CD4-positive, CD25-positive, alpha-beta regulatory T cell (primary cell): ENCODE data around the gene COA5. TPM values are rescaled to one million over a fixed set of nuclear protein-coding genes. Genes with fewer than 3 reads are reported as not detected.
A peak's percentile ranks its signal among the peaks of the same experiment; 100 is the strongest.

Experiments
- ATAC-seq, 2 donors: fragments of 150-1000 bp; cut with Tn5 transposase; one replicate each; pipeline ENCODE4 v1.10.0; 2021; ENCODE audit warnings: low read depth in 2 of 2, moderate number of reproducible peaks in 2 of 2, moderate library complexity in 1 of 2
- DNase-seq, 3 donors: peaks; one replicate each; pipeline versions ENCODE4 v3.0.0 to v3.0.0-alpha.2; 2012 to 2022; ENCODE audit warnings: mixed read lengths in 1 of 3
- H3K27ac ChIP-seq: one replicate; pipeline ENCODE4 v1.7.0; 2013; ENCODE audit warnings: mild to moderate bottlenecking, low read length; ENCODE audit not compliant: insufficient read depth, poor library complexity, severe bottlenecking
- H3K27me3 ChIP-seq: one replicate; pipeline ENCODE4 v1.7.0; 2013; ENCODE audit warnings: low read length; ENCODE audit not compliant: control insufficient read depth, insufficient read depth
- H3K36me3 ChIP-seq: one replicate; pipeline ENCODE4 v1.7.0; 2013; ENCODE audit warnings: mild to moderate bottlenecking, low read length, moderate library complexity; ENCODE audit not compliant: control insufficient read depth, insufficient read depth
- H3K4me1 ChIP-seq: 2 replicates; pipeline ENCODE4 v1.7.0; 2013; ENCODE audit warnings: mild to moderate bottlenecking, low read length; ENCODE audit not compliant: insufficient read depth, control insufficient read depth, poor library complexity, severe bottlenecking
- H3K4me3 ChIP-seq: one replicate; pipeline ENCODE4 v1.7.0; 2013; ENCODE audit warnings: low read depth, mild to moderate bottlenecking, low read length, moderate library complexity
- H3K9me3 ChIP-seq, 2 experiments: 1 replicate in 1 of 2; 2 replicates in 1 of 2; pipeline ENCODE4 v1.7.0; 2013; ENCODE audit warnings: low read length in 2 of 2, mild to moderate bottlenecking in 1 of 2, moderate library complexity in 1 of 2; ENCODE audit not compliant: control insufficient read depth in 2 of 2
- H3K27ac Mint-ChIP-seq, 3 donors: one replicate each; pipeline ENCODE4 v1.8.0; 2020 to 2022; ENCODE audit warnings: mild to moderate bottlenecking in 3 of 3, mixed read lengths in 3 of 3, moderate library complexity in 2 of 3
- H3K27me3 Mint-ChIP-seq: one replicate; pipeline ENCODE4 v1.8.0; 2022; ENCODE audit warnings: mild to moderate bottlenecking, mixed read lengths
- H3K36me3 Mint-ChIP-seq: one replicate; pipeline ENCODE4 v1.8.0; 2020; ENCODE audit warnings: mixed read lengths
- H3K4me1 Mint-ChIP-seq, 4 donors: one replicate each; pipeline ENCODE4 v1.8.0; 2020 to 2022; ENCODE audit warnings: mixed read lengths in 4 of 4, mild to moderate bottlenecking in 1 of 4
- H3K4me3 Mint-ChIP-seq, 4 donors: one replicate each; pipeline ENCODE4 v1.8.0; 2020 to 2022; ENCODE audit warnings: mild to moderate bottlenecking in 4 of 4, mixed read lengths in 4 of 4, moderate library complexity in 3 of 4
- H3K9me3 Mint-ChIP-seq, 7 donors: one replicate each; pipeline ENCODE4 v1.8.0; 2020 to 2022; ENCODE audit warnings: mixed read lengths in 7 of 7, mild to moderate bottlenecking in 3 of 7, moderate library complexity in 2 of 7
- polyA plus RNA-seq, 4 donors: library from polyadenylated mRNA; unstranded; fragments of 300-500 nt; fragmentation: Illumina TruSeq; gene quantifications; one replicate each; pipeline ENCODE4 v1.2.3, GENCODE V29; 2021
- total RNA-seq: library from RNA; stranded (reverse); gene quantifications from one replicate; pipeline ENCODE4 v1.2.3, GENCODE V29; 2022

The COA5 gene
- total and polyA plus RNA-seq, 5 donors from 2014 or later, result 20.4 to 40.7 (median 37.5) TPM

GRCh38 chr2:98588880-98589431 is 19.4 kb downstream of the COA5 start:
- H3K4me1 ChIP-seq, result no peaks in the 10 kb centered on the region
- Mint-ChIP-seq H3K9me3 (peaks cover 0 to 6% (median 0%) of the 10 kb centered on the region in 7 donors), H3K27me3 (no peaks in the 10 kb centered on the region), H3K4me1 (peaks cover 11 to 15% (median 12%) of the 10 kb centered on the region in 4 donors), H3K27ac (peak overlapping the region in 2 of 3 donors; percentile 69 to 75), H3K4me3 (no peak overlapping the region), H3K36me3 (peaks cover 53% of the 10 kb centered on the region)
- H3K4me3 ChIP-seq, result no peak overlapping the region
- DNase-seq, result peak in 1 of 3 donors; percentile 27
- no peaks in the 10 kb centered on the region for H3K27me3 ChIP-seq
- H3K36me3 ChIP-seq, result peaks cover 82% of the 10 kb centered on the region
- ATAC-seq, result no peak
- no peak overlapping the region for H3K27ac ChIP-seq
- H3K9me3 ChIP-seq, result peaks cover 0 to 2% of the 10 kb centered on the region in 2 experiments

- no peaks in the 10 kb centered on the region for H3K27me3 Mint-ChIP-seq
- Histone ChIP-seq H3K36me3 (peaks cover 90% of the 10 kb centered on the region), H3K4me1 (no peaks in the 10 kb centered on the region), H3K4me3 (no peak overlapping the region), H3K27ac (no peak overlapping the region), H3K27me3 (no peaks in the 10 kb centered on the region), H3K9me3 (no peaks in the 10 kb centered on the region)
- H3K9me3 Mint-ChIP-seq, result no peaks in the 10 kb centered on the region
- H3K36me3 Mint-ChIP-seq, result peaks cover 48% of the 10 kb centered on the region
- peaks cover 5 to 12% (median 9%) of the 10 kb centered on the region in 4 donors for H3K4me1 Mint-ChIP-seq
- no peak for ATAC-seq
- H3K4me3 Mint-ChIP-seq, result no peak overlapping the region
- peak overlapping the region in 1 of 3 donors; percentile 71 for H3K27ac Mint-ChIP-seq
- DNase-seq, result no peak
Measured at GRCh38 chr2:98586551-98587140, 21.7 kb downstream of the COA5 start.

DNA sequence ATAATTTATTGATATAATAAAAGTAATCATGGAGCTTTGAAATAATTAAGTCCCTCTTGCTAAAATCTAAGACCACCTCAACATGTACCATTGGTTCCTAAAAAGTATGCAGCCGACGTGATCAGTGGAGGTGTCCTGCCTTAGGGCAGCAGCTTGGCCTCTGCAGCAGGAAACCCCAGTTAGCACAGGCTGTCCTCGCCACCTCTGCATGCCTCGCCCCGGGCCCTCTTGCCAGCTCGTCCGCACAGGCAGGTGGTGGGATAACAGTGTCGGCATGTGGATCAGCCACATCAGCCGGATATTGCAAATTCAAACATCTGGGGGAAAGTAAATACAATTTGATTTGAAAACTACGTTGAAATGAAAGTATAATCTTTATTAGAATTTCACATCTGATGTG is 22.9 kb downstream of the COA5 start:
- no peak overlapping the region for H3K27ac ChIP-seq
- Mint-ChIP-seq H3K4me3 (no peak overlapping the region), H3K4me1 (peaks cover 4 to 12% (median 5%) of the 10 kb centered on the region in 4 donors), H3K27me3 (no peaks in the 10 kb centered on the region), H3K9me3 (no peaks in the 10 kb centered on the region), H3K36me3 (peaks cover 44% of the 10 kb centered on the region), H3K27ac (no peak overlapping the region)
- DNase-seq, result no peak
- no peaks in the 10 kb centered on the region for H3K27me3 ChIP-seq
- H3K4me3 ChIP-seq, result no peak overlapping the region
- peaks cover 90% of the 10 kb centered on the region for H3K36me3 ChIP-seq
- no peak for ATAC-seq
- no peaks in the 10 kb centered on the region for H3K4me1 ChIP-seq
- H3K9me3 ChIP-seq, result no peaks in the 10 kb centered on the region

DNA sequence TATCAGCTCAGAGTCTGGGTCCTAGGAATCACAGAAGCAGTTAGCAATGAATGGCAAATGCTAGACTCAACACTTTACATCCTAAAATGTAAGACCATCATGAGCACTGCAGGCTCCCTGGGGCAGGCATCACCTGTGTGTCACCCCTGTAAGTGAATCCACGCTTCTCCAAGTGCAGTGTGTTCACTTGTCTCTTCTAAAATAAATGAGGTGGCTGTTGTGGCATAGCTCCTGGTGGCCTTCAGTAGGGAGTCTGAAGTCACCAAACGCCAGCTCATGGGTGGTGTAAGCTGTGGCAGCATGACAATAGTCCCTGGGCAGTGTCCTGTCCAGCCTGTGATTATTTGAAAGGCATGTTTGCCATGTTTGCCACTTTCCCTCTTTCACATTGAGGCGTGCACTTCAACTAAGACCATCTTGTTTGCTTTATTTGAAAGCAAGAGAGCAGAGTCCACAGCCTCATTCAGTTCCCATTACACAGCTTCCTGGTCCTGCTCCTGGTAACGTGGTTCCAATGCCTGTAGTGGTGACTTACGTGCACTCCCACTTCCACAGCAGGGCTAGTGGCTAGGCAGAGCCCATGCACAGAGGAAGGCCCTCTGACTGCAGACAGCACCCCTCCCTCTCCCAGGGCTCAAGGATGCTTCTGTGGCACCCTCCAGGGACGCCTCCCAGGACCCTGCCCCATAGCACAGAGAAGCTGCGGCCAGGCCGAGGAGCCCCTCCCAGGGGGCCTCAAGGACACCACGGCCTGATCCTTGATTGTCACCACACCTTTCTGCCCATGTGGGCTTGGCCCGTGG is 24.3 kb downstream of the COA5 start:
- H3K36me3 Mint-ChIP-seq, result peaks cover 41% of the 10 kb centered on the region
- H3K27ac ChIP-seq, result no peak overlapping the region
- H3K4me3 ChIP-seq, result no peak overlapping the region
- peaks cover under 1 to 9% (median 4%) of the 10 kb centered on the region in 4 donors for H3K4me1 Mint-ChIP-seq
- H3K27ac Mint-ChIP-seq, result no peak overlapping the region
- H3K4me1 ChIP-seq, result no peaks in the 10 kb centered on the region
- no peaks in the 10 kb centered on the region for H3K9me3 ChIP-seq
- peaks cover 90% of the 10 kb centered on the region for H3K36me3 ChIP-seq
- H3K27me3 Mint-ChIP-seq, result no peaks in the 10 kb centered on the region
- ATAC-seq (no peak), DNase-seq (no peak)
- H3K27me3 ChIP-seq, result no peaks in the 10 kb centered on the region
- H3K4me3 Mint-ChIP-seq, result no peak overlapping the region
- no peaks in the 10 kb centered on the region for H3K9me3 Mint-ChIP-seq

DNA sequence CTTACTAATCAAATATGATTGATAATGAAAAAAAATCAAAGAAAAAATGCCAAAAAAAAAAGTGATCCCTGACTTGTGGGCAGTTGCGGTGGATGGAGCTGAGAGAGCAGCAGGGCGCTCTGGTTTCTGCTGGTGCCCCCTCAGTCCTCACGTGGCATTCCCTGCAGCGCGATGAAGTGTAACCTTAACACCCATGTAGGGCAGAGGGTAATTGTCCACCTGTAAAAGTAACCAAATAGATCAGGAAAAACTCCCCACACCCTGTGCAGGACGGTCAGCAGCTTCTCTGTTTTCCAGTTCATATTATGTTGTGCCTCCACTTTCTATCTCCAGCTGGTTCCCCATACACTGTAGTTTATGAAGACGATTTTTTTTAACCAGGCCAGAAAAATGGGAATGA is 25.0 kb downstream of the COA5 start:
- Mint-ChIP-seq H3K36me3 (peaks cover 41% of the 10 kb centered on the region), H3K27ac (peak overlapping the region in 1 of 3 donors; percentile 51), H3K4me3 (no peak overlapping the region), H3K27me3 (no peaks in the 10 kb centered on the region), H3K4me1 (peaks cover 0 to 5% (median 2%) of the 10 kb centered on the region in 4 donors), H3K9me3 (no peaks in the 10 kb centered on the region)
- H3K9me3 ChIP-seq, result no peaks in the 10 kb centered on the region
- H3K27me3 ChIP-seq, result no peaks in the 10 kb centered on the region
- H3K27ac ChIP-seq, result no peak overlapping the region
- DNase-seq (no peak), ATAC-seq (no peak)
- no peak overlapping the region for H3K4me3 ChIP-seq
- H3K36me3 ChIP-seq, result peaks cover 92% of the 10 kb centered on the region
- no peaks in the 10 kb centered on the region for H3K4me1 ChIP-seq

GRCh38 chr2:98582523-98582922 is 25.8 kb downstream of the COA5 start:
- Mint-ChIP-seq H3K27ac (no peak overlapping the region), H3K9me3 (no peaks in the 10 kb centered on the region), H3K4me3 (no peak overlapping the region), H3K36me3 (peaks cover 46% of the 10 kb centered on the region), H3K27me3 (no peaks in the 10 kb centered on the region), H3K4me1 (peaks cover 0 to 4% (median 1%) of the 10 kb centered on the region in 4 donors)
- no peaks in the 10 kb centered on the region for H3K9me3 ChIP-seq
- no peak overlapping the region for H3K4me3 ChIP-seq
- no peak for ATAC-seq
- H3K36me3 ChIP-seq, result peaks cover 92% of the 10 kb centered on the region
- DNase-seq, result no peak
- no peaks in the 10 kb centered on the region for H3K27me3 ChIP-seq
- no peak overlapping the region for H3K27ac ChIP-seq
- no peaks in the 10 kb centered on the region for H3K4me1 ChIP-seq

GRCh38 chr2:98580656-98581284 is 27.5 kb downstream of the COA5 start:
- no peaks in the 10 kb centered on the region for H3K4me1 Mint-ChIP-seq
- no peak overlapping the region for H3K27ac ChIP-seq
- peak overlapping the region in 1 of 3 donors; percentile 43 for H3K27ac Mint-ChIP-seq
- no peaks in the 10 kb centered on the region for H3K27me3 Mint-ChIP-seq
- H3K4me1 ChIP-seq, result no peaks in the 10 kb centered on the region
- no peak overlapping the region for H3K4me3 Mint-ChIP-seq
- H3K27me3 ChIP-seq, result no peaks in the 10 kb centered on the region
- H3K36me3 Mint-ChIP-seq, result peaks cover 36% of the 10 kb centered on the region
- DNase-seq (no peak), ATAC-seq (no peak)
- peaks cover 93% of the 10 kb centered on the region for H3K36me3 ChIP-seq
- H3K9me3 ChIP-seq, result no peaks in the 10 kb centered on the region
- no peak overlapping the region for H3K4me3 ChIP-seq
- H3K9me3 Mint-ChIP-seq, result no peaks in the 10 kb centered on the region
